ENCODE measurements around the gene CACNG8.

GRCh38 chr19:54029930-54030490 lies 67.3 kb downstream of the CACNG8 start:
- TF ChIP-seq NFE2L1 (CRISPR knock-in tag; IDR thresholded peaks at IDR 0.05): no peak
- TF ChIP-seq, protein P1, sequence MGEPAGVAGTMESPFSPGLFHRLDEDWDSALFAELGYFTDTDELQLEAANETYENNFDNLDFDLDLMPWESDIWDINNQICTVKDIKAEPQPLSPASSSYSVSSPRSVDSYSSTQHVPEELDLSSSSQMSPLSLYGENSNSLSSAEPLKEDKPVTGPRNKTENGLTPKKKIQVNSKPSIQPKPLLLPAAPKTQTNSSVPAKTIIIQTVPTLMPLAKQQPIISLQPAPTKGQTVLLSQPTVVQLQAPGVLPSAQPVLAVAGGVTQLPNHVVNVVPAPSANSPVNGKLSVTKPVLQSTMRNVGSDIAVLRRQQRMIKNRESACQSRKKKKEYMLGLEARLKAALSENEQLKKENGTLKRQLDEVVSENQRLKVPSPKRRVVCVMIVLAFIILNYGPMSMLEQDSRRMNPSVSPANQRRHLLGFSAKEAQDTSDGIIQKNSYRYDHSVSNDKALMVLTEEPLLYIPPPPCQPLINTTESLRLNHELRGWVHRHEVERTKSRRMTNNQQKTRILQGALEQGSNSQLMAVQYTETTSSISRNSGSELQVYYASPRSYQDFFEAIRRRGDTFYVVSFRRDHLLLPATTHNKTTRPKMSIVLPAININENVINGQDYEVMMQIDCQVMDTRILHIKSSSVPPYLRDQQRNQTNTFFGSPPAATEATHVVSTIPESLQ (CRISPR knock-in tag; IDR thresholded peaks at IDR 0.05): no peak
- TF ChIP-seq, protein P2, sequence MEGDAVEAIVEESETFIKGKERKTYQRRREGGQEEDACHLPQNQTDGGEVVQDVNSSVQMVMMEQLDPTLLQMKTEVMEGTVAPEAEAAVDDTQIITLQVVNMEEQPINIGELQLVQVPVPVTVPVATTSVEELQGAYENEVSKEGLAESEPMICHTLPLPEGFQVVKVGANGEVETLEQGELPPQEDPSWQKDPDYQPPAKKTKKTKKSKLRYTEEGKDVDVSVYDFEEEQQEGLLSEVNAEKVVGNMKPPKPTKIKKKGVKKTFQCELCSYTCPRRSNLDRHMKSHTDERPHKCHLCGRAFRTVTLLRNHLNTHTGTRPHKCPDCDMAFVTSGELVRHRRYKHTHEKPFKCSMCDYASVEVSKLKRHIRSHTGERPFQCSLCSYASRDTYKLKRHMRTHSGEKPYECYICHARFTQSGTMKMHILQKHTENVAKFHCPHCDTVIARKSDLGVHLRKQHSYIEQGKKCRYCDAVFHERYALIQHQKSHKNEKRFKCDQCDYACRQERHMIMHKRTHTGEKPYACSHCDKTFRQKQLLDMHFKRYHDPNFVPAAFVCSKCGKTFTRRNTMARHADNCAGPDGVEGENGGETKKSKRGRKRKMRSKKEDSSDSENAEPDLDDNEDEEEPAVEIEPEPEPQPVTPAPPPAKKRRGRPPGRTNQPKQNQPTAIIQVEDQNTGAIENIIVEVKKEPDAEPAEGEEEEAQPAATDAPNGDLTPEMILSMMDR (IDR thresholded peaks at IDR 0.05): peak; percentile 79
- TF ChIP-seq NFATC4 (CRISPR knock-in tag; IDR thresholded peaks at IDR 0.05): no peak
- TF ChIP-seq HMGXB4 (CRISPR knock-in tag; IDR thresholded peaks at IDR 0.05): no peak
- no peak for TF ChIP-seq ATF1 (CRISPR knock-in tag; IDR thresholded peaks at IDR 0.05)
- no peak for TF ChIP-seq ZBTB43 (CRISPR knock-in tag; IDR thresholded peaks at IDR 0.05)
- TF ChIP-seq CREM (CRISPR knock-in tag; IDR thresholded peaks at IDR 0.05): no peak
- TF ChIP-seq NR2C2 (CRISPR knock-in tag; IDR thresholded peaks at IDR 0.05): no peak
- TF ChIP-seq IRF2 (CRISPR knock-in tag; IDR thresholded peaks at IDR 0.05; ENCODE audit: borderline replicate concordance, low read depth): no peak

All from WTC11 (cell line).